CD4-positive, alpha-beta T cell (primary cell): Measurements from ENCODE around the gene MGAM2. TPM values are rescaled to one million over a fixed set of nuclear protein-coding genes. Genes with fewer than 3 reads are reported as not detected.
"Not testable (repeated sequence)": the region's sequence is repeated elsewhere in the genome, so short reads cannot be mapped to it uniquely, and the experiment has no call there.

ENCODE experiments used
- ATAC-seq: fragments of 200-7000 bp; cut with Tn5 transposase; one replicate; pipeline ENCODE4 v1.10.0; 2022; ENCODE audit warnings: mild to moderate bottlenecking; ENCODE audit not compliant: poor library complexity
- CTCF ChIA-PET: fragments of 350-600 bp; sonication (Branson Sonifier 250); formaldehyde crosslinking; loops from one replicate; lab custom pipeline; 2021; ENCODE audit warnings: antibody characterized with exemption, inconsistent platforms; lab: Charles Lee
- POLR2A ChIA-PET: fragments of 350-600 bp; sonication (Branson Sonifier 250); formaldehyde crosslinking; loops from one replicate; lab custom pipeline; 2021; ENCODE audit warnings: antibody characterized with exemption, inconsistent platforms; lab: Charles Lee
- DNase-seq, 14 experiments: peaks; one replicate each; pipeline ENCODE4 v3.0.0-alpha.2; 2013 to 2020; ENCODE audit warnings: mixed read lengths in 2 of 14
- H3K27ac ChIP-seq, 2 donors: one replicate each; pipeline versions ENCODE4 v1.5.1 to v1.7.0; 2013; ENCODE audit warnings: low read length in 2 of 2, low read depth in 1 of 2, mild to moderate bottlenecking in 1 of 2
- H3K27me3 ChIP-seq, 2 experiments: 1 replicate in 1 of 2; 2 replicates in 1 of 2; pipeline versions ENCODE4 v1.6.1 to v1.7.0; 2013; ENCODE audit warnings: low read length in 2 of 2, control low read depth in 1 of 2, mild to moderate bottlenecking in 1 of 2, moderate library complexity in 1 of 2; ENCODE audit not compliant: insufficient read depth in 2 of 2, control insufficient read depth in 1 of 2
- H3K36me3 ChIP-seq: one replicate; pipeline ENCODE4 v1.6.1; 2013; ENCODE audit warnings: low read length, control low read depth; ENCODE audit not compliant: insufficient read depth
- H3K4me1 ChIP-seq: one replicate; pipeline ENCODE4 v1.6.1; 2013; ENCODE audit warnings: low read length, control low read depth; ENCODE audit not compliant: insufficient read depth
- H3K4me3 ChIP-seq: one replicate; pipeline ENCODE4 v1.5.1; 2013; ENCODE audit warnings: mild to moderate bottlenecking, low read length, moderate library complexity
- H3K9me3 ChIP-seq, 2 experiments: 1 replicate in 1 of 2; 2 replicates in 1 of 2; pipeline versions ENCODE4 v1.6.1 to v1.7.0; 2013; ENCODE audit warnings: low read length in 2 of 2, mild to moderate bottlenecking in 2 of 2, control low read depth in 1 of 2, moderate library complexity in 1 of 2; ENCODE audit not compliant: control insufficient read depth in 1 of 2, insufficient read depth in 1 of 2
- H3K27ac Mint-ChIP-seq: one replicate; pipeline ENCODE4 v1.8.0; 2020; ENCODE audit warnings: mixed read lengths
- H3K27me3 Mint-ChIP-seq: one replicate; pipeline ENCODE4 v1.8.0; 2021; ENCODE audit warnings: mixed read lengths
- H3K36me3 Mint-ChIP-seq: one replicate; pipeline ENCODE4 v1.8.0; 2021; ENCODE audit warnings: low read depth, mixed read lengths
- H3K4me1 Mint-ChIP-seq: one replicate; pipeline ENCODE4 v1.8.0; 2021; ENCODE audit warnings: low read depth, mixed read lengths
- H3K4me3 Mint-ChIP-seq: one replicate; pipeline ENCODE4 v1.8.0; 2020; ENCODE audit warnings: mild to moderate bottlenecking, mixed read lengths
- H3K9me3 Mint-ChIP-seq: one replicate; pipeline ENCODE4 v1.8.0; 2020; ENCODE audit warnings: mixed read lengths
- intact Hi-C, 2 experiments: fragments of 100-400 bp; cut with DNase I in 1 of 2; cut with micrococcal nuclease in 1 of 2; formaldehyde crosslinking; loops; one replicate each; pipeline versions ENCODE4 v1.15.1 to v1.9.0; 2023 to 2025; cut with DNase I, micrococcal nuclease
- total RNA-seq, 174 experiments: library from RNA in 2 of 174; stranded (reverse) in 2 of 174; gene quantifications; one replicate each; pipeline ENCODE4 v1.2.3 and lab custom pipeline; 2021 to 2026
- TF ChIP-seq, protein P1 (sequence below): fragments of 200-600 bp; IDR thresholded peaks from one replicate; pipeline ENCODE4 v1.8.0; 2022; ENCODE audit warnings: antibody characterized with exemption, mild to moderate bottlenecking

MGAM2 gene
- total RNA-seq, 2 experiments from 2014 or later: not detected

DNA sequence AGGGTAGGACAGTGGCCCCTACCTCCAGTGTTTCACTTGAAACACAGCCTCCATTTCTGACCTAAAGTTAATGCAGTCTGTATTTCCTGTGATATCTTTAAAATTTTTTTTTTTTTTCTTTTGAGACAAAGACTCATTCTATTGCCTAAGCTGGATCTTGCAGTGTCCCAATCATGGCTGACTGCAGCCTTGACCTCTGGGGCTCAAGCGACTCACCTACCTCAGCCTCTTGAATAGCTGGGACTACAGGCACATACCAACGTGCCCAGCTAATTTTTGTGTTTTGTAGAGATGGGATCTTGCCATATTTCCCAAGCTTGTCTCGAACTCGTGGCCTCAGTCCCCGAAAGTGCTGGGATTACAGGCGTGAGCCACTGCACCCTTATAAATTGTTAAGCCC is 16.7 kb upstream of the MGAM2 start:
- ChIA-PET POLR2A (no interaction called here), CTCF (no interaction called here)

DNA sequence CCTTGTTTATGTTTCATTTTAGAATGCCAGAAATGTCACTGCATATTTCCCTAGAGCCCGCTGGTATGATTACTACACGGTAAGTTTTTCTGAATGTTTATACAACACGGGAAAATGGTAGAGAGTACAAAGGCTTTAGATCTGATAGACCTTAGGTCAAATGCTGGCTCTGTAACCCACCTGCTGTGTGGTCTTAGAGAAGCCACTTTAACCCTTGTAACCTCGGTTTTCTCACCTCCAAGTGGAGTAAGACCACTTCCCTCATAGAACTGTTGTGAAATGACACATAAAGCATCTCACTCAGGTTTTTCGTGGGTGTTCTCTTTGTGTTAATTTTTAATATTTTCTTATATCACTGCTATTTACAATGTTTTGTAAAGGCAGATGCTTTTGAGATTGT is 13.9 kb upstream of the MGAM2 start:
- Histone ChIP-seq H3K9me3 (no peaks in the 10 kb centered on the region), H3K27ac (no peak overlapping the region), H3K27me3 (no peaks in the 10 kb centered on the region), H3K36me3 (no peaks in the 10 kb centered on the region), H3K4me3 (no peak overlapping the region), H3K4me1 (no peaks in the 10 kb centered on the region)
- Mint-ChIP-seq H3K27me3 (no peaks in the 10 kb centered on the region), H3K4me1 (no peaks in the 10 kb centered on the region), H3K4me3 (no peak overlapping the region), H3K27ac (no peak overlapping the region), H3K36me3 (no peaks in the 10 kb centered on the region), H3K9me3 (no peaks in the 10 kb centered on the region)
- intact Hi-C loops: no loop called here
- CTCF ChIA-PET: no interaction called here
- ATAC-seq: no peak
- DNase-seq: no peak
- TF ChIP-seq, protein P1, sequence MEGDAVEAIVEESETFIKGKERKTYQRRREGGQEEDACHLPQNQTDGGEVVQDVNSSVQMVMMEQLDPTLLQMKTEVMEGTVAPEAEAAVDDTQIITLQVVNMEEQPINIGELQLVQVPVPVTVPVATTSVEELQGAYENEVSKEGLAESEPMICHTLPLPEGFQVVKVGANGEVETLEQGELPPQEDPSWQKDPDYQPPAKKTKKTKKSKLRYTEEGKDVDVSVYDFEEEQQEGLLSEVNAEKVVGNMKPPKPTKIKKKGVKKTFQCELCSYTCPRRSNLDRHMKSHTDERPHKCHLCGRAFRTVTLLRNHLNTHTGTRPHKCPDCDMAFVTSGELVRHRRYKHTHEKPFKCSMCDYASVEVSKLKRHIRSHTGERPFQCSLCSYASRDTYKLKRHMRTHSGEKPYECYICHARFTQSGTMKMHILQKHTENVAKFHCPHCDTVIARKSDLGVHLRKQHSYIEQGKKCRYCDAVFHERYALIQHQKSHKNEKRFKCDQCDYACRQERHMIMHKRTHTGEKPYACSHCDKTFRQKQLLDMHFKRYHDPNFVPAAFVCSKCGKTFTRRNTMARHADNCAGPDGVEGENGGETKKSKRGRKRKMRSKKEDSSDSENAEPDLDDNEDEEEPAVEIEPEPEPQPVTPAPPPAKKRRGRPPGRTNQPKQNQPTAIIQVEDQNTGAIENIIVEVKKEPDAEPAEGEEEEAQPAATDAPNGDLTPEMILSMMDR: no peak
- POLR2A ChIA-PET: no interaction called here

More for the DNA sequence above, 16.7 kb upstream of the MGAM2 start:
- ATAC-seq: no peak
- no peak overlapping the region for H3K4me3 ChIP-seq
- H3K4me3 Mint-ChIP-seq: no peak overlapping the region
- H3K4me1 ChIP-seq: no peaks in the 10 kb centered on the region
- H3K27ac Mint-ChIP-seq: no peak overlapping the region
- H3K4me1 Mint-ChIP-seq: no peaks in the 10 kb centered on the region
- no peak for DNase-seq
- no peaks in the 10 kb centered on the region for H3K27me3 ChIP-seq
- no peaks in the 10 kb centered on the region for H3K9me3 ChIP-seq
- H3K27ac ChIP-seq: no peak overlapping the region
- H3K36me3 Mint-ChIP-seq: no peaks in the 10 kb centered on the region
- intact Hi-C loops: no loop called here
- no peaks in the 10 kb centered on the region for H3K36me3 ChIP-seq
- TF ChIP-seq, protein P1: no peak
- H3K27me3 Mint-ChIP-seq: peaks cover 5% of the 10 kb centered on the region
- no peaks in the 10 kb centered on the region for H3K9me3 Mint-ChIP-seq

DNA sequence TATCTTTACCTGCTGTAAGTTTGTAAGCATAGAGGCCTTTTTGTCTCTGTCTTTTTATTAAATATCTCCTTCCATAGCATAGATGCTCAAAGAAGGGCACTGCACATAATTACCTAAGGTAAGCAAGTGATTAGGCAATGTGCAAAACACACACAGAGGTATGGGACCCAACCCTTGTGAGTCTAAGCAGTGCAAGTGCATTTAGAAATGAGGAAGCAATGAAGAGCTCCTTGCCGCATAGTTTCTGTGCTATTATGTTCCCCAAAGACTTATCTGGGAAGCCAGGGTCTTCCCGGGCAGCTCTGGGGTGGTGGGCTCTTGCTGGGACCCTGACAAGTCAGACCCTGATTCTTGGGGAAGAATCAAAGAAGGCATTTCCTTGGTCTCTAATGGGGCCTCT is 13.5 kb upstream of the MGAM2 start:
- no peak overlapping the region for H3K4me3 Mint-ChIP-seq
- no peak for DNase-seq
- Histone ChIP-seq H3K9me3 (no peaks in the 10 kb centered on the region), H3K27me3 (no peaks in the 10 kb centered on the region), H3K4me1 (no peaks in the 10 kb centered on the region), H3K36me3 (no peaks in the 10 kb centered on the region), H3K27ac (no peak overlapping the region), H3K4me3 (no peak overlapping the region)
- POLR2A ChIA-PET: no interaction called here
- H3K27me3 Mint-ChIP-seq: no peaks in the 10 kb centered on the region
- no peak for ATAC-seq
- CTCF ChIA-PET: no interaction called here
- intact Hi-C loops: no loop called here
- H3K27ac Mint-ChIP-seq: no peak overlapping the region
- H3K9me3 Mint-ChIP-seq: no peaks in the 10 kb centered on the region
- TF ChIP-seq, protein P1: no peak
- no peaks in the 10 kb centered on the region for H3K36me3 Mint-ChIP-seq
- no peaks in the 10 kb centered on the region for H3K4me1 Mint-ChIP-seq

DNA sequence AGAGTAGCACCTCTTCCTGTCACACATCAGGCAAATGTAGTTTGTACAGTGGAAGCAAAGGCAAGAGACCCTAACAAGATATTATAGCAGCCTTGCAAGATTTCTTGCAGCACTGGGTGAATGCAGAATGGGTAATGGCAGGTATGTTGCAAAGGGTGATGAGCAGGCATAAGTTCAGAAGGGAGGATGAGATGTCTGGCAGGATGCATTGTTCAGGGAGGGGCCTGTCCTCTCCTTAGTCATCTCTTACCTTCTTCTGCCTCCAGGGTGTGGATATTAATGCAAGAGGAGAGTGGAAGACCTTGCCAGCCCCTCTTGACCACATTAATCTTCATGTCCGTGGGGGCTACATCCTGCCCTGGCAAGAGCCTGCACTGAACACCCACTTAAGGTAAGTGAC is 12.2 kb upstream of the MGAM2 start:
- H3K27ac ChIP-seq, CTCF ChIA-PET, H3K36me3 Mint-ChIP-seq, DNase-seq, ATAC-seq, H3K36me3 ChIP-seq, H3K9me3 ChIP-seq, H3K27me3 ChIP-seq, intact Hi-C loops, H3K4me1 ChIP-seq, H3K4me1 Mint-ChIP-seq, H3K27me3 Mint-ChIP-seq, H3K4me3 Mint-ChIP-seq, H3K27ac Mint-ChIP-seq, POLR2A ChIA-PET, H3K4me3 ChIP-seq, H3K9me3 Mint-ChIP-seq: not testable (repeated sequence)
